B cell (primary cell): Measurements from ENCODE around the gene SLC6A7. TPM values are rescaled to one million over a fixed set of nuclear protein-coding genes. Genes with fewer than 3 reads are reported as not detected.

ENCODE experiments used
- ATAC-seq: fragments of 200-7000 bp; cut with Tn5 transposase; one replicate; pipeline ENCODE4 v1.10.0; 2021; ENCODE audit warnings: low read depth, mild to moderate bottlenecking, moderate number of reproducible peaks, moderate library complexity
- CTCF ChIA-PET: fragments of 350-600 bp; sonication (Branson Sonifier 250); formaldehyde crosslinking; loops from one replicate; lab custom pipeline; 2021; ENCODE audit warnings: antibody characterized with exemption, inconsistent platforms; lab: Charles Lee
- POLR2A ChIA-PET: fragments of 350-600 bp; sonication (Branson Sonifier 250); formaldehyde crosslinking; loops from one replicate; lab custom pipeline; 2021; ENCODE audit warnings: antibody characterized with exemption; lab: Charles Lee
- DNase-seq: peaks from one replicate; pipeline ENCODE4 v3.0.0; 2013
- H2AFZ ChIP-seq: 2 replicates; pipeline ENCODE4 v1.6.1; 2012; ENCODE audit warnings: mild to moderate bottlenecking, low read depth, low read length; ENCODE audit not compliant: insufficient read depth, poor library complexity, severe bottlenecking
- H3K27ac ChIP-seq, 2 donors: 1 replicate in 1 of 2; 2 replicates in 1 of 2; pipeline ENCODE4 v1.5.1; 2012 to 2013; ENCODE audit warnings: low read length in 2 of 2, mild to moderate bottlenecking in 2 of 2, moderate library complexity in 1 of 2
- H3K27me3 ChIP-seq, 4 experiments: fragments of 200-600 bp in 1 of 4; sonication (generic) in 1 of 4; replicated peaks in 1 of 4; 1 replicate in 2 of 4; 2 replicates in 2 of 4; pipeline versions ENCODE4 v1.6.1 to v1.7.0; 2013 to 2016; ENCODE audit warnings: low read length in 3 of 4, mild to moderate bottlenecking in 2 of 4, mixed read lengths in 1 of 4, moderate library complexity in 1 of 4; ENCODE audit not compliant: insufficient read depth in 4 of 4, control insufficient read depth in 3 of 4; ENCODE audit errors: control extremely low read depth in 1 of 4
- H3K36me3 ChIP-seq, 2 experiments: replicated peaks in 1 of 2; 1 replicate in 1 of 2; 2 replicates in 1 of 2; pipeline versions ENCODE4 v1.6.1 to v1.7.1; 2013; ENCODE audit warnings: low read length in 1 of 2; ENCODE audit not compliant: insufficient read depth in 2 of 2, control insufficient read depth in 1 of 2; ENCODE audit errors: control extremely low read depth in 1 of 2, extremely low read depth in 1 of 2
- H3K4me1 ChIP-seq, 2 donors: fragments of 200-600 bp in 1 of 2; sonication (generic) in 1 of 2; 1 replicate in 1 of 2; 2 replicates in 1 of 2; pipeline versions ENCODE4 v1.5.1 to v1.6.1; 2013 to 2017; ENCODE audit warnings: low read length in 2 of 2; ENCODE audit not compliant: control insufficient read depth in 2 of 2, insufficient read depth in 2 of 2
- H3K4me2 ChIP-seq: replicated peaks from 2 replicates; pipeline ENCODE3; 2012; ENCODE audit warnings: mild to moderate bottlenecking, low read depth, low read length; ENCODE audit not compliant: poor library complexity, severe bottlenecking
- H3K4me3 ChIP-seq, 5 experiments: fragments of 200-600 bp in 1 of 5; sonication (generic) in 1 of 5; 1 replicate in 3 of 5; 2 replicates in 2 of 5; pipeline versions ENCODE4 v1.5.1 to v1.7.0; 2011 to 2016; ENCODE audit warnings: low read length in 4 of 5, mild to moderate bottlenecking in 4 of 5, low read depth in 2 of 5, control low read depth in 1 of 5, moderate library complexity in 1 of 5; ENCODE audit not compliant: insufficient read depth in 1 of 5; ENCODE audit errors: control extremely low read depth in 1 of 5, extremely low read depth in 1 of 5
- H3K79me2 ChIP-seq: fragments of 200-600 bp; sonication (generic); one replicate; pipeline ENCODE4 v1.6.0; 2016; ENCODE audit warnings: low read length; ENCODE audit not compliant: control insufficient read depth, insufficient read depth
- H3K9ac ChIP-seq: fragments of 200-600 bp; sonication (generic); 2 replicates; pipeline ENCODE4 v1.6.1; 2017; ENCODE audit warnings: mild to moderate bottlenecking, low read length, moderate library complexity
- H3K9me3 ChIP-seq, 3 donors: one replicate each; pipeline versions ENCODE4 v1.6.1 to v1.7.1; 2013; ENCODE audit warnings: low read length in 2 of 3; ENCODE audit not compliant: control insufficient read depth in 2 of 3, insufficient read depth in 1 of 3; ENCODE audit errors: control extremely low read depth in 1 of 3
- H4K20me1 ChIP-seq: 2 replicates; pipeline ENCODE4 v1.6.0; 2012; ENCODE audit warnings: mild to moderate bottlenecking, low read length; ENCODE audit not compliant: insufficient read depth, control insufficient read depth, poor library complexity, severe bottlenecking
- H3K27ac Mint-ChIP-seq: one replicate; pipeline ENCODE4 v1.8.0; 2021; ENCODE audit warnings: mixed read lengths
- H3K27me3 Mint-ChIP-seq: one replicate; pipeline ENCODE4 v1.8.0; 2021; ENCODE audit warnings: mixed read lengths
- H3K4me1 Mint-ChIP-seq: one replicate; pipeline ENCODE4 v1.8.0; 2021; ENCODE audit warnings: mixed read lengths
- H3K4me3 Mint-ChIP-seq: one replicate; pipeline ENCODE4 v1.8.0; 2021; ENCODE audit warnings: mixed read lengths
- H3K9me3 Mint-ChIP-seq: one replicate; pipeline ENCODE4 v1.8.0; 2022; ENCODE audit warnings: mixed read lengths; ENCODE audit not compliant: insufficient read depth
- EZH2 ChIP-seq: IDR thresholded peaks from 2 replicates; pipeline ENCODE4 v1.6.1; 2012; ENCODE audit warnings: borderline replicate concordance, low read depth, mild to moderate bottlenecking, moderate library complexity, low read length; ENCODE audit not compliant: insufficient read depth, poor library complexity, severe bottlenecking
- WGBS: methylation state at CpG from one replicate; pipeline ENCODE4 v1.1.5; 2013; ENCODE audit warnings: missing lambda C conversion rate; ENCODE audit not compliant: insufficient coverage; 5-methylcytosine and 5-hydroxymethylcytosine counted together
- intact Hi-C: fragments of 100-400 bp; cut with micrococcal nuclease; formaldehyde crosslinking; loops from one replicate; pipeline ENCODE4 v1.10.0; 2022
- polyA plus RNA-seq: library from polyadenylated mRNA; depleted of rRNA; stranded (reverse); fragments of >200 nt; gene quantifications from 2 replicates; pipeline ENCODE4 v1.2.3, GENCODE V29; 2012
- total RNA-seq, 2 donors: library from RNA; stranded (reverse); fragments of 120-200 nt in 1 of 2; gene quantifications; 1 replicate in 1 of 2; 2 replicates in 1 of 2; pipeline versions ENCODE4 v1.2.3 to v1.2.4, GENCODE V29; 2013 to 2022
- TF ChIP-seq, protein P1 (sequence below): fragments of 200-600 bp; IDR thresholded peaks from one replicate; pipeline ENCODE4 v1.8.0; 2022; ENCODE audit warnings: antibody characterized with exemption, mild to moderate bottlenecking

Gene SLC6A7
- total and polyA plus RNA-seq, 2 donors (not counting 1 experiment from before 2014, with no cell fraction given), result not detected

DNA sequence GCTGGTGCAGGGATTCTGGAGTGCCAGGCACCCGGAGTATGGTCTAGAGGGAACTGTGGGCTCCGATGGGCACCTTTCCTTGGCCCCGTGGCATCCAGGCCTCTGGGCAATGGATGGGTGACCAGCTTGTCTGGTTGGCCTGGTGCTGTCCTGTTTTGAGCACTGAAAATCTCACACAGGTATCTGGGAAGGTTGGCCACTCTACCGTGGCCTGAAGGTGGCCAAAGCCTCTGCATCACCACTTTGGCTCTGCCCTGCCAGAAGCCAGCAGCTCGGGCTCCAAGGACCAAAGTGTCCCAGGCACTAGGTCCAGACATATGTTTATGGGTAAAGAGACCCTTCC lies 28.8 kb downstream of the SLC6A7 start:
- CTCF ChIA-PET, result interaction anchor here (0.7 to 2.0 kb wide), 14 partner anchors 13 to 386 kb away, joined by 3 to 9 read pairs (median 4); no protein-coding TSS in a partner anchor
- peaks cover 0 to 4% (median 2%) of the 10 kb centered on the region in 4 experiments for H3K27me3 ChIP-seq
- H3K4me3 ChIP-seq, result no peak overlapping the region
- no peaks in the 10 kb centered on the region for H3K9me3 Mint-ChIP-seq
- H3K27me3 Mint-ChIP-seq, result peaks cover 15% of the 10 kb centered on the region
- H3K4me1 ChIP-seq, result peaks cover 0 to 3% of the 10 kb centered on the region in 2 donors
- H3K4me1 Mint-ChIP-seq, result peaks cover 2% of the 10 kb centered on the region
- no peaks in the 10 kb centered on the region for H3K9me3 ChIP-seq
- POLR2A ChIA-PET, result no interaction called here
- no peak for TF ChIP-seq EZH2
- TF ChIP-seq, protein P1, sequence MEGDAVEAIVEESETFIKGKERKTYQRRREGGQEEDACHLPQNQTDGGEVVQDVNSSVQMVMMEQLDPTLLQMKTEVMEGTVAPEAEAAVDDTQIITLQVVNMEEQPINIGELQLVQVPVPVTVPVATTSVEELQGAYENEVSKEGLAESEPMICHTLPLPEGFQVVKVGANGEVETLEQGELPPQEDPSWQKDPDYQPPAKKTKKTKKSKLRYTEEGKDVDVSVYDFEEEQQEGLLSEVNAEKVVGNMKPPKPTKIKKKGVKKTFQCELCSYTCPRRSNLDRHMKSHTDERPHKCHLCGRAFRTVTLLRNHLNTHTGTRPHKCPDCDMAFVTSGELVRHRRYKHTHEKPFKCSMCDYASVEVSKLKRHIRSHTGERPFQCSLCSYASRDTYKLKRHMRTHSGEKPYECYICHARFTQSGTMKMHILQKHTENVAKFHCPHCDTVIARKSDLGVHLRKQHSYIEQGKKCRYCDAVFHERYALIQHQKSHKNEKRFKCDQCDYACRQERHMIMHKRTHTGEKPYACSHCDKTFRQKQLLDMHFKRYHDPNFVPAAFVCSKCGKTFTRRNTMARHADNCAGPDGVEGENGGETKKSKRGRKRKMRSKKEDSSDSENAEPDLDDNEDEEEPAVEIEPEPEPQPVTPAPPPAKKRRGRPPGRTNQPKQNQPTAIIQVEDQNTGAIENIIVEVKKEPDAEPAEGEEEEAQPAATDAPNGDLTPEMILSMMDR, result no peak
- ATAC-seq (no peak), DNase-seq (no peak)
- no peak overlapping the region for H3K27ac ChIP-seq
- no peak overlapping the region for H3K27ac Mint-ChIP-seq
- H2AFZ ChIP-seq, result no peak overlapping the region
- WGBS, result 100% methylated on average over 4 of the region's 5 CpGs
- intact Hi-C loops, result loop anchor here (1.0 to 10.0 kb wide), 3 partner anchors 57 to 218 kb away; no protein-coding TSS in a partner anchor
- no peaks in the 10 kb centered on the region for H3K79me2 ChIP-seq
- H3K36me3 ChIP-seq, result no peaks in the 10 kb centered on the region
- H3K4me2 ChIP-seq, result no peak overlapping the region
- no peaks in the 10 kb centered on the region for H4K20me1 ChIP-seq
- no peak overlapping the region for H3K4me3 Mint-ChIP-seq
- H3K9ac ChIP-seq, result no peak overlapping the region

DNA sequence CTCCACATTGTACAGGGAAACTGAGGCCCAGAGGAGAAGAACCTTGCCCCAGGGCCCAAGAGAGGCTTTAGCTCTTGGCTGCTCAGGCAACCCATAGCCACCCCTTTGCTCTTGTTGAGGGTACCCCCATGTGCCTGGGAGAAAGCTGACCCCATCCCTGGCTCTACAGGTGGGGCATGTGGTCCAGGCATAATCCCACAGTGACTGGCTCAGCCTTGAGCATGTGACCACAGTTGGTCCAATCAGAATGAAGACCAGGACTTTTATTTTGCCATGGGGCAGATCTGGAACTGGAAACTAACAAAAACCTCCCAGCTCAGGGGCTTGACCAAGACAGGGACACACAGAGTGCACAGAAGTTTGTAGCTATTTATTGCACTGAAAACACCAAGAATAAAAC lies 29.3 kb downstream of the SLC6A7 start:
- H3K27ac Mint-ChIP-seq, result no peak overlapping the region
- POLR2A ChIA-PET, result no interaction called here
- H3K27me3 ChIP-seq, result peaks cover 0 to 4% (median 2%) of the 10 kb centered on the region in 4 experiments
- no peak overlapping the region for H3K4me3 ChIP-seq
- H3K9ac ChIP-seq, result no peak overlapping the region
- no peak overlapping the region for H3K4me3 Mint-ChIP-seq
- CTCF ChIA-PET, result interaction anchor here (0.9 to 2.0 kb wide), 5 partner anchors 26 to 366 kb away, joined by 3 to 7 read pairs (median 5); no protein-coding TSS in a partner anchor
- intact Hi-C loops, result loop anchor here (10.0 kb wide), 1 partner anchor 184 kb away; no protein-coding TSS in a partner anchor
- TF ChIP-seq, protein P1, result no peak
- TF ChIP-seq EZH2, result no peak
- no peak overlapping the region for H3K27ac ChIP-seq
- no peak overlapping the region for H2AFZ ChIP-seq
- H3K79me2 ChIP-seq, result no peaks in the 10 kb centered on the region
- no peak overlapping the region for H3K4me2 ChIP-seq
- no peaks in the 10 kb centered on the region for H3K36me3 ChIP-seq
- no peak for DNase-seq
- H3K4me1 Mint-ChIP-seq, result peaks cover 2% of the 10 kb centered on the region
- peaks cover 15% of the 10 kb centered on the region for H3K27me3 Mint-ChIP-seq
- H3K4me1 ChIP-seq, result peaks cover 0 to 3% of the 10 kb centered on the region in 2 donors
- no peak for ATAC-seq
- H3K9me3 ChIP-seq, result no peaks in the 10 kb centered on the region
- no peaks in the 10 kb centered on the region for H4K20me1 ChIP-seq
- no peaks in the 10 kb centered on the region for H3K9me3 Mint-ChIP-seq
